ENCODE data around the gene APOD.

Gene APOD

DNA sequence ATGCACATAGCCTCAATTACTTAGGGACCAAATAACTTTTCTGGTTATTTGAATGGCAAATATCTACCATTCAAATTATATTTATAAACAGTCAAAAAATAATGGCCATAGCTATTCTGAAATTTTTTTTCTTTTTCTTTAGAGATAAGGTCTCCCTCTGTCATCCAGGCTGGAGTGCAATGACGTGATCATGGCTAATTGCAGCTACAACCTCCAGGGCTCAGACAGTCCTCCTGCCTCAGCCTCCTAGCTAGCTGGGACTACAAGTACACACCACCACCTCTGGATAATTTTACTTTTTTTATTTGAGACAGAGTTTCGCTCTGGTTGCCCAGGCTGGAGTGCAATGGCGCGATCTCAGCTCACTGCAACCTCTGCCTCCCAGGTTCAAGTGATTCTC lies 57.2 kb downstream of the APOD start:
- TF ChIP-seq, protein P1, sequence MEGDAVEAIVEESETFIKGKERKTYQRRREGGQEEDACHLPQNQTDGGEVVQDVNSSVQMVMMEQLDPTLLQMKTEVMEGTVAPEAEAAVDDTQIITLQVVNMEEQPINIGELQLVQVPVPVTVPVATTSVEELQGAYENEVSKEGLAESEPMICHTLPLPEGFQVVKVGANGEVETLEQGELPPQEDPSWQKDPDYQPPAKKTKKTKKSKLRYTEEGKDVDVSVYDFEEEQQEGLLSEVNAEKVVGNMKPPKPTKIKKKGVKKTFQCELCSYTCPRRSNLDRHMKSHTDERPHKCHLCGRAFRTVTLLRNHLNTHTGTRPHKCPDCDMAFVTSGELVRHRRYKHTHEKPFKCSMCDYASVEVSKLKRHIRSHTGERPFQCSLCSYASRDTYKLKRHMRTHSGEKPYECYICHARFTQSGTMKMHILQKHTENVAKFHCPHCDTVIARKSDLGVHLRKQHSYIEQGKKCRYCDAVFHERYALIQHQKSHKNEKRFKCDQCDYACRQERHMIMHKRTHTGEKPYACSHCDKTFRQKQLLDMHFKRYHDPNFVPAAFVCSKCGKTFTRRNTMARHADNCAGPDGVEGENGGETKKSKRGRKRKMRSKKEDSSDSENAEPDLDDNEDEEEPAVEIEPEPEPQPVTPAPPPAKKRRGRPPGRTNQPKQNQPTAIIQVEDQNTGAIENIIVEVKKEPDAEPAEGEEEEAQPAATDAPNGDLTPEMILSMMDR (conservative IDR thresholded peaks at IDR 0.05; ENCODE audit: low read depth, low read length), result no peak
- H3K4me3 ChIP-seq (ENCODE audit: low read length), result no peak overlapping the region
- no peak for DNase-seq (ENCODE audit: low read depth)

GRCh38 chr3:195524171-195524896 lies 59.4 kb downstream of the APOD start:
- H3K4me3 ChIP-seq (ENCODE audit: low read length), result no peak overlapping the region
- no peak for DNase-seq (ENCODE audit: low read depth)
- TF ChIP-seq, protein P1 (conservative IDR thresholded peaks at IDR 0.05; ENCODE audit: low read depth, low read length), result no peak

DNA sequence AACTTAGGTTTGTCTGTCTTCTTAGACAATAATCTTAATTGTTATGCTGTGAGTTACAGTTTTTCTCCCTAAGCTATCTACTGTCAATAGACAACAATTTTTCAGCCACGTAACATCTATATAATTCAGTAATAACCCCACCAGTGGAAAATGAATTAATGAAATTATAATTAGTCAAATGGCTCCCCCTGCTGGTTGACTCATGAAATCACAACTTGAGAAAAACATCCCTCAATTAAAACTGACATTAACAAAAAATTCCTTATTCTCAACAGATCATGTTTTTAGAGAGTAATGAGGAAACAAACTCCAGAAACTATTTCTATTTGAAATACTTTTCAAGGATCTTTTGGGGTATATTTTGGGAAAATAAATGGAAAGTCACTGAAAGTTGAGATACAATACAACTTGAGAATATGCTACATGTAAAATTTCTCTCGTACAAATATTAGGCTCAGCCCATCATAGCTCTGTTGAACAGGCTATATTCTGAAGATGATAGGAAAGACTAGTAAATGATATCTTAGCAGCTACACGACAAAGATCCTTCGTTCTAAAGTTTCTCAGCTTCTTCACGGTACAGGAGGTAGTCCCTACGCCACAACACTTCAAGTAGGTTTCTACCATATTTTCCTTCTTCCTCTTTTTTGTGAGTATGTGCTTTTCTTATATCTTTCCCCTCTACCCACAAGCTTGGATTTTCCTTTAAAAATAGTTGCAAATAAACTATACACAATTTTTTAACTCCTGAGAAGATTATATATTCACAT lies 61.3 kb downstream of the APOD start:
- TF ChIP-seq, protein P1 (conservative IDR thresholded peaks at IDR 0.05; ENCODE audit: low read depth, low read length), result peak; percentile 47
- DNase-seq (ENCODE audit: low read depth), result no peak
- H3K4me3 ChIP-seq (ENCODE audit: low read length), result no peak overlapping the region
